Lower leg skin (tissue), 4 donors: ENCODE measurements around the gene B4GALT6. TPM values are rescaled to one million over a fixed set of nuclear protein-coding genes. Genes with fewer than 3 reads are reported as not detected.

Experiments used
- DNase-seq, 2 donors: peaks; one replicate each; pipeline ENCODE4 v3.0.0-alpha.2; 2019; ENCODE audit warnings: low spot score in 2 of 2
- H3K4me3 ChIP-seq: fragments of 200-600 bp; sonication (generic); 2 replicates; pipeline ENCODE4 v1.5.1; 2017; ENCODE audit warnings: mild to moderate bottlenecking, low read depth; ENCODE audit not compliant: poor library complexity, severe bottlenecking
- CTCF ChIP-seq, 3 donors: fragments of 450-650 bp; IDR thresholded peaks; one replicate each; pipeline ENCODE4 v1.5.1; 2016; ENCODE audit warnings: antibody characterized with exemption in 3 of 3, mild to moderate bottlenecking in 3 of 3, moderate library complexity in 2 of 3
- POLR2A ChIP-seq, 2 donors: fragments of 450-650 bp; IDR thresholded peaks; one replicate each; pipeline ENCODE4 v1.6.1; 2016 to 2017; ENCODE audit warnings: antibody characterized with exemption in 2 of 2, mild to moderate bottlenecking in 1 of 2, moderate library complexity in 1 of 2
- WGBS, 2 donors: methylation state at CpG; one replicate each; pipeline ENCODE4 v1.1.5; 2018; 5-methylcytosine and 5-hydroxymethylcytosine counted together
- intact Hi-C: fragments of 100-400 bp; cut with DNase I; formaldehyde crosslinking; loops from one replicate; pipeline ENCODE4 v1.15.0; 2023; ENCODE audit warnings: low total_unique reads
- total RNA-seq, 4 donors: library from RNA; depleted of rRNA; stranded (reverse); fragments of >200 nt; gene quantifications; one replicate each; pipeline ENCODE4 v1.1.0, GENCODE V29; 2016

B4GALT6 gene
- total RNA-seq, 4 donors from 2014 or later, result 1.3 to 2.1 (median 1.6) TPM

DNA sequence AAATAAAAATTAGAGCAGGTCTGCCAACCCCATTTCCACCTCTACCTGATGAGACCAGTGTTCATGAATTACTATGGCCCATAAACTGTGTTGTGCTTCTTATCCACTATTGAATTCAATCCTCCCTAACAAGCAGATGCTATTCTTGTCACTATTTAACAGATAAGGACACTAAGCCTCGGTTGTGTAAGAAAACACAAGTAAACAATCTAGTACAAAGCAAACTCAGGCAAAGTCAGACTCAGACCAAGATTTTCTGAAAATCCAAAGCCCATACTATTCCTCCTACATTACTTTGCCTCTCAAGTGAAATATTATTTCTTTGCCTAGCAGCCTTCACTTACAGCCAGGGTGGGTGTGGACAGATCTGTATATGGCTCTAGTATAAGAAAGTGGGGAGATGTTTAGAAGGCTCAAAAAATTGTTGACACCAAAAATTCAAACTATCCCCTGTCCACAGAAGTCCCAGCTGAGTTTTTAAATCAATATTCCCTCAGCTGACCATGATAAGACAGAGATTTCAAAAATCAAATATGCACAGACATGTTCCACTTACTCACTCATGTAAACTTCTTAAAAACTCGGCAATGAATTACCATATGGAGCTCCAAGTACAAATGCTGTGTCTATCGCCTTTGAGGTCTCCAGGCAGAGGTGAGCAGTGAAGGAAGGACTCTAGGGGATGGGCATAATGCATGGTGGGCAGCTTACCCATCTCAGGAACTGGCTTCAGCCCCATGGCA is 108.7 kb downstream of the B4GALT6 start:
- no peak for TF ChIP-seq POLR2A (IDR thresholded peaks at IDR 0.05)
- no peak for TF ChIP-seq CTCF (IDR thresholded peaks at IDR 0.05)

DNA sequence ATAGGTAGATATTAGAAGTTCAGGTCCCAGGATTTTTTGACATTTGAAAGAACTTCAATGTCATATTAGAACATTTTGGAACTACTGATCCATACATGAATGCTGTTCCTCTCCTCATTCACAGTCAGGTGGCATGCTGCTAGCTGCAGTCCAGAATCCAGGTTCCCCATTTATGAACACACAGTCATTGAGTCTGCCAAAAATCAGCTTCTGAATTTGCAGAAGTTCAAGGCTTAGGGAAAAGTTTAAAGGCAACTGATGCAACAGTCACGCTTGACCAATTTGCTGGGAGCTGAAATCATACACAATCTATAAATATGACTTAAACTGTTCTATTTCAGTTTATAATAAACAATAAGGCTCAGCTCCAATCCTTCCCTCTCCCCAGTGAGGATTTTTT is 110.0 kb downstream of the B4GALT6 start:
- intact Hi-C loops, result loop anchor here (5.0 kb wide), 1 partner anchor 33 kb away; no protein-coding TSS in a partner anchor
- WGBS, 2 donors, result 85 to 87% methylated on average over 1 of the region's 1 CpG
- TF ChIP-seq CTCF (IDR thresholded peaks at IDR 0.05) (no peak), POLR2A (IDR thresholded peaks at IDR 0.05) (no peak)
- no peak for DNase-seq
- no peak overlapping the region for H3K4me3 ChIP-seq

More for the DNA sequence above, 108.7 kb downstream of the B4GALT6 start:
- 63 to 67% methylated on average over 3 of the region's 3 CpGs for WGBS, 2 donors
- DNase-seq, result no peak
- intact Hi-C loops, result no loop called here
- H3K4me3 ChIP-seq, result no peak overlapping the region

Other genes starting within 250 kb of the B4GALT6 start
- gene DSG3, start 236.8 kb downstream of the B4GALT6 start, total RNA-seq, result 100 to 1,000 TPM in 3 of 4 donors, 10 to 100 TPM in 1; 79.9 to 167 (median 122) TPM
- gene DSG2, start 186.4 kb downstream of the B4GALT6 start, total RNA-seq, result 10 to 100 TPM; 11.0 to 28.0 (median 19.2) TPM
- not detected for gene TTR, start 92.7 kb downstream of the B4GALT6 start, total RNA-seq
- not detected for gene SLC25A52, start 76.3 kb upstream of the B4GALT6 start, total RNA-seq